Mucosa of gallbladder (tissue), 1 donor: ENCODE results near the gene USP43. TPM values are rescaled to one million over a fixed set of nuclear protein-coding genes. Genes with fewer than 3 reads are reported as not detected.
"Not testable (repeated sequence)": the region's sequence is repeated elsewhere in the genome, so short reads cannot be mapped to it uniquely, and the experiment has no call there.

Source experiments
- DNase-seq: peaks from one replicate; pipeline ENCODE4 v3.0.0-alpha.2; 2020; ENCODE audit warnings: low spot score
- total RNA-seq: library from RNA; stranded (reverse); gene quantifications from one replicate; pipeline ENCODE4 v1.2.1, GENCODE V29; 2021
- donor health status: DM: no; HTN: no; CAD: no.

The USP43 gene
- total RNA-seq, result 8.2 TPM

GRCh38 chr17:9644910-9645751 lies at the start of gene USP43:
USP43 (plus strand) TSS chr17:9645517; CDS start chr17:9645633, 116 bp downstream.
- DNase-seq, result peak; percentile 38

GRCh38 chr17:9597638-9598037 lies 47.7 kb upstream of the USP43 start:
- DNase-seq, result not testable (repeated sequence)

- no peak for DNase-seq
These were observed 46.7 kb upstream of the USP43 start for GRCh38 chr17:9598661-9599060.

GRCh38 chr17:9604583-9604982 lies 40.7 kb upstream of the USP43 start:
- DNase-seq, result not testable (repeated sequence)

- DNase-seq, result no peak
These were observed 38.9 kb upstream of the USP43 start for GRCh38 chr17:9606453-9606852.

- not testable (repeated sequence) for DNase-seq
These were observed 38.3 kb upstream of the USP43 start for GRCh38 chr17:9607058-9607457.

- no peak for DNase-seq
These were observed 33.8 kb upstream of the USP43 start for GRCh38 chr17:9611557-9611956.

GRCh38 chr17:9612006-9612405 lies 33.3 kb upstream of the USP43 start:
- DNase-seq, result no peak

GRCh38 chr17:9615486-9615885 lies 29.8 kb upstream of the USP43 start:
- no peak for DNase-seq

GRCh38 chr17:9622961-9623360 lies 22.4 kb upstream of the USP43 start:
- DNase-seq, result no peak

GRCh38 chr17:9628509-9628908 lies 16.8 kb upstream of the USP43 start:
- DNase-seq, result peak; percentile 20

GRCh38 chr17:9632741-9633140 lies 12.6 kb upstream of the USP43 start:
- DNase-seq, result no peak

- no peak for DNase-seq
These were observed 10.0 kb upstream of the USP43 start for GRCh38 chr17:9635340-9635739.

GRCh38 chr17:9636501-9636900 lies 8.8 kb upstream of the USP43 start:
- DNase-seq, result no peak

- not testable (repeated sequence) for DNase-seq
These were observed 4.9 kb upstream of the USP43 start for GRCh38 chr17:9640388-9640787.

GRCh38 chr17:9643611-9644010 lies 1.7 kb upstream of the USP43 start:
- DNase-seq, result no peak

GRCh38 chr17:9645851-9646545 lies 681 bp downstream of the USP43 start:
- DNase-seq, result peak; percentile 54

- DNase-seq, result no peak
These were observed 1.2 kb downstream of the USP43 start for GRCh38 chr17:9646546-9646885.

GRCh38 chr17:9647014-9647413 lies 1.7 kb downstream of the USP43 start:
- no peak for DNase-seq

GRCh38 chr17:9648521-9649110 lies 3.3 kb downstream of the USP43 start:
- no peak for DNase-seq

GRCh38 chr17:9658593-9659211 lies 13.4 kb downstream of the USP43 start:
- no peak for DNase-seq

GRCh38 chr17:9661027-9661426 lies 15.7 kb downstream of the USP43 start:
- DNase-seq, result no peak
